Gastroesophageal sphincter (tissue), 4 donors: ENCODE measurements around the gene GPATCH1. TPM values are rescaled to one million over a fixed set of nuclear protein-coding genes. Genes with fewer than 3 reads are reported as not detected.
"Not testable (repeated sequence)": the region's sequence is repeated elsewhere in the genome, so short reads cannot be mapped to it uniquely, and the experiment has no call there.

Experiments used
- ATAC-seq: fragments of 150-250 bp; one replicate; pipeline ENCODE4 v1.9.1; 2016; ENCODE audit warnings: mild to moderate bottlenecking, moderate library complexity
- H3K27ac ChIP-seq, 4 donors: fragments of 200-600 bp; sonication (generic) in 3 of 4; 1 replicate in 3 of 4; 2 replicates in 1 of 4; pipeline ENCODE4 v1.5.1; 2016 to 2019
- H3K27me3 ChIP-seq: fragments of 200-600 bp; sonication (generic); one replicate; pipeline ENCODE4 v1.5.1; 2019
- H3K36me3 ChIP-seq, 2 donors: fragments of 200-600 bp; sonication (generic); one replicate each; pipeline ENCODE4 v1.5.1; 2019; ENCODE audit warnings: control low read depth in 1 of 2
- H3K4me1 ChIP-seq, 3 donors: fragments of 200-600 bp; sonication (generic); 1 replicate in 2 of 3; 2 replicates in 1 of 3; pipeline ENCODE4 v1.5.1; 2016 to 2019; ENCODE audit warnings: control low read depth in 2 of 3
- H3K4me3 ChIP-seq, 2 donors: fragments of 200-600 bp; sonication (generic); one replicate each; pipeline ENCODE4 v1.5.1; 2019; ENCODE audit warnings: mild to moderate bottlenecking in 1 of 2, moderate library complexity in 1 of 2
- H3K9me3 ChIP-seq, 3 donors: fragments of 200-600 bp; sonication (generic); one replicate each; pipeline ENCODE4 v1.5.1; 2017 to 2019; ENCODE audit warnings: control low read depth in 2 of 3
- EP300 ChIP-seq: sonication (generic); formaldehyde crosslinking; IDR thresholded peaks from one replicate; pipeline ENCODE4 v1.6.1; 2017; ENCODE audit warnings: antibody characterized with exemption, mild to moderate bottlenecking
- POLR2A ChIP-seq, 2 donors: fragments of 450-650 bp; IDR thresholded peaks; one replicate each; pipeline ENCODE4 v1.6.1; 2017; ENCODE audit warnings: antibody characterized with exemption in 2 of 2, mild to moderate bottlenecking in 2 of 2, moderate library complexity in 1 of 2
- POLR2AphosphoS5 ChIP-seq: sonication (generic); formaldehyde crosslinking; IDR thresholded peaks from one replicate; pipeline ENCODE4 v1.6.1; 2017; ENCODE audit warnings: antibody characterized with exemption
- WGBS, 2 donors: methylation state at CpG; one replicate each; pipeline ENCODE4 v1.1.5; 2018; ENCODE audit warnings: low coverage in 1 of 2; 5-methylcytosine and 5-hydroxymethylcytosine counted together
- total RNA-seq, 4 donors: library from RNA; depleted of rRNA; stranded (reverse); fragments of >200 nt; gene quantifications; one replicate each; pipeline ENCODE4 v1.1.0, GENCODE V29; 2016
- TF ChIP-seq, protein P1 (sequence below), 4 experiments: fragments of 200-600 bp in 2 of 4; fragments of 450-650 bp in 2 of 4; sonication (generic) in 1 of 4; IDR thresholded peaks; one replicate each; pipeline ENCODE4 v1.5.1; 2017 to 2019; ENCODE audit warnings: antibody characterized with exemption in 4 of 4, mild to moderate bottlenecking in 2 of 4, moderate library complexity in 2 of 4

GPATCH1 gene
- total RNA-seq, 4 donors from 2014 or later: 6.2 to 10.4 (median 6.8) TPM

DNA sequence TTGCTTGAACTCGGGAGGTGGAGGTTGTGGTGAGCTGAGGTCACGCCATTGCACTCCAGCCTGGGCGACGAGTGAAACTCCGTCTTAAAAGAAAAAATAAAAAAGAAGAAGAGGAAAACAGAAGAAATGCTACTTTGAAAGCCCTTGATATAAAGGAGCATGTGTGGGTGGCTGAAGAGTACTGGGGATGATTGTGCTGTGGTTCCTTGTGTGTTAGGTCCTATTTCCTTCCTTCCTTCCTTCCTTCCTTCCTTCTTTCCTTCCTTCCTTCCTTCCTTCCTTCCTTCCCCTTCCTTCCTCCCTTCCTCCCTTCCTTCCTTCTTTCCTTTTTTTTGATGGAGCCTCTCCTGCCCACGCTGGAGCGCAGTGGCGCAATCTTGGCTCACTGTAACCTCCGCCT, 65.2 kb downstream of the GPATCH1 start:
- H3K4me3 ChIP-seq: no peak overlapping the region
- WGBS, 2 donors: 82 to 88% methylated on average over 5 to 6 of the region's 9 CpGs
- H3K27me3 ChIP-seq: peaks cover 7% of the 10 kb centered on the region
- no peaks in the 10 kb centered on the region for H3K36me3 ChIP-seq
- no peaks in the 10 kb centered on the region for H3K9me3 ChIP-seq
- peaks cover 0 to 6% (median 0%) of the 10 kb centered on the region in 3 donors for H3K4me1 ChIP-seq
- TF ChIP-seq, protein P1, sequence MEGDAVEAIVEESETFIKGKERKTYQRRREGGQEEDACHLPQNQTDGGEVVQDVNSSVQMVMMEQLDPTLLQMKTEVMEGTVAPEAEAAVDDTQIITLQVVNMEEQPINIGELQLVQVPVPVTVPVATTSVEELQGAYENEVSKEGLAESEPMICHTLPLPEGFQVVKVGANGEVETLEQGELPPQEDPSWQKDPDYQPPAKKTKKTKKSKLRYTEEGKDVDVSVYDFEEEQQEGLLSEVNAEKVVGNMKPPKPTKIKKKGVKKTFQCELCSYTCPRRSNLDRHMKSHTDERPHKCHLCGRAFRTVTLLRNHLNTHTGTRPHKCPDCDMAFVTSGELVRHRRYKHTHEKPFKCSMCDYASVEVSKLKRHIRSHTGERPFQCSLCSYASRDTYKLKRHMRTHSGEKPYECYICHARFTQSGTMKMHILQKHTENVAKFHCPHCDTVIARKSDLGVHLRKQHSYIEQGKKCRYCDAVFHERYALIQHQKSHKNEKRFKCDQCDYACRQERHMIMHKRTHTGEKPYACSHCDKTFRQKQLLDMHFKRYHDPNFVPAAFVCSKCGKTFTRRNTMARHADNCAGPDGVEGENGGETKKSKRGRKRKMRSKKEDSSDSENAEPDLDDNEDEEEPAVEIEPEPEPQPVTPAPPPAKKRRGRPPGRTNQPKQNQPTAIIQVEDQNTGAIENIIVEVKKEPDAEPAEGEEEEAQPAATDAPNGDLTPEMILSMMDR (IDR thresholded peaks at IDR 0.05): no peak
- TF ChIP-seq POLR2A (IDR thresholded peaks at IDR 0.05) (no peak), EP300 (no peak), POLR2AphosphoS5 (no peak)
- no peak overlapping the region for H3K27ac ChIP-seq
- ATAC-seq: no peak

DNA sequence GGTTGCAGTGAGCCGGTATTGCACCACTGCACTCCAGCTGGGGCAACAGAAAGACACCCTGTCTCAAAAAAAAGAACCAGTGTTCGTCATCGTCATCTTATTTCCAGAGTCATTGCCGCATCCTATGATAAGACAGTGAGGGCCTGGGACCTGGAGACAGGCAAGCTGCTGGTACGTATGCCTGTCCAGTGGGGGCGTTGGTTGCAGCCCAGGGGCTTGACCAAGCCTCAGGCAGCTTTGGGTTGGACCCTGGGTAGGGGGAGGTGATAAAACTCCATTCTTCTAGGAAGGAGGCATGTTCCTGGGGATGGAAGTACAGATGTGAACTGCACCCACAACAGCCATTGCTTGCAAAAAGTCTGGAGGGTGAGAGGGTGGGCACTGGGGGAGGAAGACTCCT, 66.6 kb downstream of the GPATCH1 start:
- H3K4me1 ChIP-seq: peaks cover 0 to 6% (median 0%) of the 10 kb centered on the region in 3 donors
- H3K9me3 ChIP-seq: no peaks in the 10 kb centered on the region
- no peak overlapping the region for H3K27ac ChIP-seq
- no peaks in the 10 kb centered on the region for H3K27me3 ChIP-seq
- ATAC-seq: no peak
- H3K4me3 ChIP-seq: no peak overlapping the region
- TF ChIP-seq EP300: no peak
- TF ChIP-seq POLR2AphosphoS5: no peak
- TF ChIP-seq POLR2A (IDR thresholded peaks at IDR 0.05): no peak
- TF ChIP-seq, protein P1 (IDR thresholded peaks at IDR 0.05): no peak
- WGBS, 2 donors: 83 to 100% methylated on average over 1 of the region's 6 CpGs
- no peaks in the 10 kb centered on the region for H3K36me3 ChIP-seq

DNA sequence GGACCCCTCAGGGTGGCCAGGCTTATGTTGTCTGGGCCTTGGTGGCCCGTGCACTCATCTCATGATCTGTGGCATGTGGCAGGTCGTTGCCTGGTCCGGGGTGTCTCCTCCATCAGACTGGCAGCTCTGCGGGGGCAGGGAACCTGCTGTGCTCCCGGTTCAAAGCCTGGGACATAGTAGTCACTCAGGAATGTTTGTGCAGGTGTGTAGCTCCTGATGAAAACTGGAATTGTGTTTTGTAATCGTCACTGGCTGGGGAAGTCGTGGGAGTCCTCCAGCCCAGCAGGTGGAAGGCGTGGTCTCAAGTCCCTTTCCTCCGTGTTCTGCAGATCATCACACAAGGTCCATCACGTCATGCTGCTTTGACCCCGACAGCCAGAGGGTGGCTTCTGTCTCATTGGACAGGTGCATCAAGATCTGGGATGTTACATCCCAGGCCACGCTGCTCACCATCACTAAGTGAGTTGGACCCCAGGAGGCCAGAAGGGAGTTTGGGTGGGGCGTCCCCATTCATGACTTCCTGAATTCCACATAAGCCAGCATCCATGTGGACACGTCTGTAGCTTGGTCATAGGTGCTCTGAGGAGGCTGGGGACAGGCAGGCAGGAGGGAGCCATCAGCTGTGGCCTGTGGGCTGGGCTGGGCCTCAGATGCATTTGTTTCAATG, 70.0 kb downstream of the GPATCH1 start:
- no peak for TF ChIP-seq POLR2AphosphoS5
- TF ChIP-seq, protein P1 (IDR thresholded peaks at IDR 0.05): no peak
- no peak for TF ChIP-seq POLR2A (IDR thresholded peaks at IDR 0.05)
- TF ChIP-seq EP300: no peak
- H3K36me3 ChIP-seq: no peaks in the 10 kb centered on the region
- no peak for ATAC-seq
- H3K27ac ChIP-seq: no peak overlapping the region
- peaks cover 5% of the 10 kb centered on the region for H3K27me3 ChIP-seq
- no peak overlapping the region for H3K4me3 ChIP-seq
- H3K4me1 ChIP-seq: no peaks in the 10 kb centered on the region
- WGBS, 2 donors: 70% methylated on average over 4 of the region's 14 CpGs; no CpG with 5 or more reads in 1 of the 2 donors
- no peaks in the 10 kb centered on the region for H3K9me3 ChIP-seq

DNA sequence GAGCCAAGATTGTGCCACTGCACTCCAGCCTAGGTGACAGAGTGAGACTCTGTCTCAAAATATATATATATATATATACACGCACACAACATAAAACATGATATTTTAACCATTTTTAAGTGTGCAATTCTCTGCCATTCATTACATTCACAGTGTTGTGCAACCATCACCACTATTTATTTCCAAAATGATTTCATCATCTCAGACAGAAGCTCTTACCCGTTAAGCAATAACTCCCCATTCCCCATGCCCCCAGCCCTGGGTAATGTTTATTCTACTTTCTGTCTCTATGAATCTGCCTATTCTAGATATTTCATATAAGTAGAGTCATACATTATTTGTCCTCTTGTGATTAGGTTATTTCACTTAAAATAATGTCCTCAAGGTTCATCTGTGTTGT, 71.2 kb downstream of the GPATCH1 start:
- H3K27ac ChIP-seq: no peak overlapping the region
- H3K4me3 ChIP-seq: no peak overlapping the region
- H3K27me3 ChIP-seq: peaks cover 5% of the 10 kb centered on the region
- no peaks in the 10 kb centered on the region for H3K4me1 ChIP-seq
- TF ChIP-seq, protein P1 (IDR thresholded peaks at IDR 0.05): no peak
- TF ChIP-seq EP300 (no peak), POLR2A (IDR thresholded peaks at IDR 0.05) (no peak), POLR2AphosphoS5 (no peak)
- H3K9me3 ChIP-seq: no peaks in the 10 kb centered on the region
- WGBS, 2 donors: 62 to 69% methylated on average over 2 of the region's 2 CpGs
- ATAC-seq: no peak
- H3K36me3 ChIP-seq: no peaks in the 10 kb centered on the region

DNA sequence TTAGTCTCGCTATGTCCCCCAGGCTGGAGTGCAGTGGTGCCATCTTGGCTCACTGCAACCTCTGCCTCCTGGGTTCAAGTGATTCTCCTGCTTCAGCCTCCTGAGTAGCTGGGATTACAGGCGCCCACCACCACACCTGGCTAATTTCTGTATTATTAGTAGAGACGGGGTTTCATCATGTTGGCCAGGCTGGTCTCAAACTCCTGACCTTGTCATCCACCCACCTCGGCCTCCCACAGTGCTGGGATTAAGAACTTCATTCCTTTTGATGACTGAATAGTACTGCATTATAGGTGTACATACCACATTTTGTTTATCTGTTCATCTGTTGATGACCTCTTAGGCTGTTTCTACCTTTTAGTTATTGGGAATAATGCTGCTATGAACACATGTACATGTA, 71.6 kb downstream of the GPATCH1 start:
- not testable (repeated sequence) for H3K27ac ChIP-seq, H3K27me3 ChIP-seq, ATAC-seq, H3K4me3 ChIP-seq, H3K4me1 ChIP-seq, H3K36me3 ChIP-seq, H3K9me3 ChIP-seq
- 79 to 85% methylated on average over 4 of the region's 4 CpGs for WGBS, 2 donors

DNA sequence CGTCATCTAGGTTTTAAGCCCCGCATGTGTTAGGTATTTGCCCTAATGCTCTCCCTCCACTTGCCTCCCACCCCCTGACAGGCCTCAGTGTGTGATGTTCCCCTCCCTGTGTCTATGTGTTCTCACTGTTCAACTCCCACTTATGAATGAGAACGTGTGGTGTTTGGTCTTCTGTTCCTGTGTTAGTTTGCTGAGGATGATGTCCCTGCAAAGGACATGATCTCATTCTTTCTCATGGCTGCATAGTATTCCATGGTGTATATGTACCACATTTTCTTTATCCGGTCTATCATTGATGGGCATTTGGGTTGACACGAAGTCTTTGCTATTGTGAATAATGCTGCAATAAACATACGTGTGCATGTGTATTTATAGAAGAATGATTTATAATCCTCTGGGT, 73.3 kb downstream of the GPATCH1 start:
- not testable (repeated sequence) for H3K27ac ChIP-seq, H3K27me3 ChIP-seq, H3K36me3 ChIP-seq, H3K9me3 ChIP-seq, ATAC-seq, H3K4me3 ChIP-seq, H3K4me1 ChIP-seq
- WGBS, 2 donors: 79 to 83% methylated on average over 5 to 6 of the region's 6 CpGs
